ENCODE results near the gene HNRNPLL. TPM values are rescaled to one million over a fixed set of nuclear protein-coding genes. Genes with fewer than 3 reads are reported as not detected.

Gene HNRNPLL
- total RNA-seq, 1 experiment from 2014 or later: 57.7 TPM

DNA sequence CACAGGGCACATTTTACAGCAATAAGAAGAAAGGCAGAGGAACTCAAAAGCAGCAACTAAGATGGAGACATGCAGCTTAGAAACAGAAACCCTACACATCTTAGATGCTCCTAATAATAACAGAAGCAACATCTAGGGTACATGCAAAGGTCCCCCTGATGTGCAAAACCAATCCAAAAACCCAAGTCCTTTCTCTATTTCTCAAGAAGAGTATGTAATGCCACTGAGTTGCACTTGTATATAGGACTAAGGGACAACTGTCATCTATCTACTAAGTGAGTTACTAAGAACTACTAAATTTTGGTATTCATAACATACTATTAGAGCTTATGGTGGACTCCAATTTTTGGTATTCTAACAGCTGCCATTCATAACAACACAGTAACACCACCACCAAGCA is 28.4 kb downstream of the HNRNPLL start:
- no TSS peak for BruUV-seq (replicated peaks)
- no peak overlapping the region for H3K4me3 Mint-ChIP-seq (ENCODE audit: unreplicated experiment)

DNA sequence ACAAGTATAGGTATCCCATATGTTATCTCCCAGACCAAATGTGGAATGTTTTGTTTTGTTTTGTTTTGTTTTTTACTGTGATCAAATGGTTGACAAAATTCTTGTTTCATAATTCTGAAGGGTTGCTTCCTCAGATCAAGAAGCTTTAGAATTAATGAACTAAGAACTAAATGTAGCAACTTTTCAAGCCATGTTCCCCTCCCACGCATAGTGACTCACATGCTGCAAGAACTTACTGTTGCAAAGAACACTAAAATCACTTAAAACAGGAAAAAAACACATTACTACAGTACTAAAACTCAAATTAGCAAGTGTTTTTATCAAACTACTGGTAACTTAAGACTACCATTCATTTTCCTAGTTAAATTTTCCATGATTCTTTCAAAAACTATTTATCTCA is 30.6 kb downstream of the HNRNPLL start:
- ChIA-PET CTCF (interaction anchor here (0.6 to 2.6 kb wide), 2 partner anchors 10 to 132 kb away, joined by 5 to 11 read pairs; no protein-coding TSS in a partner anchor), POLR2A (interaction anchor here (1.3 to 3.0 kb wide), 4 partner anchors 10 to 179 kb away, joined by 3 to 14 read pairs (median 5); partner anchors contain the start of gene SRSF7)
- Mint-ChIP-seq H3K4me3 (ENCODE audit: unreplicated experiment) (no peak overlapping the region), H3K27me3 (ENCODE audit: insufficient read depth, unreplicated experiment) (no peaks in the 10 kb centered on the region), H3K27ac (ENCODE audit: low read depth, unreplicated experiment) (no peak overlapping the region), H3K36me3 (ENCODE audit: insufficient read depth, unreplicated experiment) (peaks cover 56% of the 10 kb centered on the region), H3K9me3 (ENCODE audit: unreplicated experiment) (no peaks in the 10 kb centered on the region), H3K4me1 (ENCODE audit: insufficient read depth, unreplicated experiment) (peaks cover 10% of the 10 kb centered on the region)
- intact Hi-C loops (cut with micrococcal nuclease): no loop called here
- BruUV-seq (replicated peaks): no TSS peak
- TF ChIP-seq, protein P1, sequence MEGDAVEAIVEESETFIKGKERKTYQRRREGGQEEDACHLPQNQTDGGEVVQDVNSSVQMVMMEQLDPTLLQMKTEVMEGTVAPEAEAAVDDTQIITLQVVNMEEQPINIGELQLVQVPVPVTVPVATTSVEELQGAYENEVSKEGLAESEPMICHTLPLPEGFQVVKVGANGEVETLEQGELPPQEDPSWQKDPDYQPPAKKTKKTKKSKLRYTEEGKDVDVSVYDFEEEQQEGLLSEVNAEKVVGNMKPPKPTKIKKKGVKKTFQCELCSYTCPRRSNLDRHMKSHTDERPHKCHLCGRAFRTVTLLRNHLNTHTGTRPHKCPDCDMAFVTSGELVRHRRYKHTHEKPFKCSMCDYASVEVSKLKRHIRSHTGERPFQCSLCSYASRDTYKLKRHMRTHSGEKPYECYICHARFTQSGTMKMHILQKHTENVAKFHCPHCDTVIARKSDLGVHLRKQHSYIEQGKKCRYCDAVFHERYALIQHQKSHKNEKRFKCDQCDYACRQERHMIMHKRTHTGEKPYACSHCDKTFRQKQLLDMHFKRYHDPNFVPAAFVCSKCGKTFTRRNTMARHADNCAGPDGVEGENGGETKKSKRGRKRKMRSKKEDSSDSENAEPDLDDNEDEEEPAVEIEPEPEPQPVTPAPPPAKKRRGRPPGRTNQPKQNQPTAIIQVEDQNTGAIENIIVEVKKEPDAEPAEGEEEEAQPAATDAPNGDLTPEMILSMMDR (IDR thresholded peaks at IDR 0.05; ENCODE audit: unreplicated experiment): no peak
- peak; percentile 73 for DNase-seq (ENCODE audit: unreplicated experiment)

More for the DNA sequence above, 28.4 kb downstream of the HNRNPLL start:
- Mint-ChIP-seq H3K36me3 (ENCODE audit: insufficient read depth, unreplicated experiment) (peaks cover 40% of the 10 kb centered on the region), H3K4me1 (ENCODE audit: insufficient read depth, unreplicated experiment) (peaks cover 10% of the 10 kb centered on the region), H3K9me3 (ENCODE audit: unreplicated experiment) (no peaks in the 10 kb centered on the region), H3K27ac (ENCODE audit: low read depth, unreplicated experiment) (no peak overlapping the region), H3K27me3 (ENCODE audit: insufficient read depth, unreplicated experiment) (no peaks in the 10 kb centered on the region)
- intact Hi-C loops (cut with micrococcal nuclease): no loop called here
- ChIA-PET CTCF (interaction anchor here (0.6 to 2.6 kb wide), 5 partner anchors 8 to 152 kb away, joined by 3 to 11 read pairs (median 4); no protein-coding TSS in a partner anchor), POLR2A (interaction anchor here (0.6 to 3.0 kb wide), 3 partner anchors 56 to 669 kb away, joined by 3 to 14 read pairs (median 3); partner anchors contain the start of gene SRSF7)
- TF ChIP-seq, protein P1 (IDR thresholded peaks at IDR 0.05; ENCODE audit: unreplicated experiment): no peak
- DNase-seq (ENCODE audit: unreplicated experiment): no peak

DNA sequence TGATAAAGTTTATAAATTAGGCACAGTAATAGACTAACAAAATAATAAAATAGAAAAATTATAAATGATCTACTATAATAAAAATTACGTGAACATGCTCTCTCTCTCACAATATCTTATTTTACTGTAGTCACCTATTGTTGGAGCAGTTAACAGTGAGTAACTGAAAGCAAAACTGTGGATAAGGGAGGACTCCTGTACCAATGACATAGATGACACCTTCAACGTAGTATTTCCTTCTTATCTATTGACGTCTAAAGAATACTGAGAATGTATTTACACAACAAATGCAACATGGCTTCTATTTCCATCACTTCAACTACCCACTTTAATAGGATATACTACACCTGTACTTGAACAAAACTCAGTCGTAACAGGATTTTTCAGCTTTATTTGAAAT is 31.5 kb downstream of the HNRNPLL start:
- BruUV-seq (replicated peaks): no TSS peak
- intact Hi-C loops (cut with micrococcal nuclease): no loop called here
- Mint-ChIP-seq H3K9me3 (ENCODE audit: unreplicated experiment) (no peaks in the 10 kb centered on the region), H3K4me3 (ENCODE audit: unreplicated experiment) (no peak overlapping the region), H3K27me3 (ENCODE audit: insufficient read depth, unreplicated experiment) (no peaks in the 10 kb centered on the region), H3K4me1 (ENCODE audit: insufficient read depth, unreplicated experiment) (peaks cover 10% of the 10 kb centered on the region), H3K36me3 (ENCODE audit: insufficient read depth, unreplicated experiment) (peaks cover 54% of the 10 kb centered on the region), H3K27ac (ENCODE audit: low read depth, unreplicated experiment) (no peak overlapping the region)
- TF ChIP-seq, protein P1 (IDR thresholded peaks at IDR 0.05; ENCODE audit: unreplicated experiment): no peak
- no peak for DNase-seq (ENCODE audit: unreplicated experiment)
- ChIA-PET POLR2A (interaction anchor here (0.6 to 1.7 kb wide), 3 partner anchors 11 to 33 kb away, joined by 3 to 4 read pairs (median 3); no protein-coding TSS in a partner anchor), CTCF (interaction anchor here (1.2 kb wide), 1 partner anchor 10 kb away, joined by 7 read pairs; no protein-coding TSS in a partner anchor)

DNA sequence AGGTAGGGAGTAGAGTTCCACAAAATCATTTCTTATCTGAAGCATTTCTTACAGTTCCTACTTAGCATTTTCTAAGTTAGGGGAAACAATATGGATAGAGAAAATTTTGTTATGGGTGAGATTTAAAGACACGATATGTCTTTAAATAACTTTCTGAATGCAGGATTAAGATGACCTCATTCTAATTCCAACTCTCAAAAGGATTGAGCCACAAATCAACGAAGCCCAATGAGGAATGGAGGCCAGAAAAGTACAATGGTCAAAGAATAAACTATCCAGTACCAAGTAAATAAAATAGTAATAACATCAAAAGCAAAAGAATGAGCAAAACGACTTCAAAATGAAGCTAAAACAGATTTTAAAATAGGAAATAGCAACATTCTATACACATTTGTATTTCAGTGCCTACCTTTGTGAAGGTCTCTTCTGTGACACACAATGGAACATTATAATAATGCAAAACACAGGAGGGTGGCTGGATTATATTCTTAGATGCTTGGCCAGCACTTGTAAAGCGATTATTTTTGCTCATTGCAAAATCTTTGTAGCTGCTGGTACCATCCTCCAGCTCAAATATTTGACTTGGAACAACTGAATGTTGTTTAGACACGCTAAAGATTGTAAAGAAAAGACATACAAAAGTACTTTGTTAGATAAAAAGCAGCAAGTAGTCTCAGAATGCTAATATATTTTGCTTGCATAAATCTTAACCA is 33.8 kb downstream of the HNRNPLL start:
- no peak overlapping the region for H3K4me3 Mint-ChIP-seq (ENCODE audit: unreplicated experiment)
- CTCF ChIA-PET: interaction anchor here (1.0 to 2.6 kb wide), 3 partner anchors 11 to 172 kb away, joined by 3 to 12 read pairs (median 4); no protein-coding TSS in a partner anchor
- peaks cover 10% of the 10 kb centered on the region for H3K4me1 Mint-ChIP-seq (ENCODE audit: insufficient read depth, unreplicated experiment)
- DNase-seq (ENCODE audit: unreplicated experiment): no peak
- H3K9me3 Mint-ChIP-seq (ENCODE audit: unreplicated experiment): no peaks in the 10 kb centered on the region
- TF ChIP-seq, protein P1 (IDR thresholded peaks at IDR 0.05; ENCODE audit: unreplicated experiment): no peak
- H3K36me3 Mint-ChIP-seq (ENCODE audit: insufficient read depth, unreplicated experiment): peaks cover 61% of the 10 kb centered on the region
- BruUV-seq (replicated peaks): no TSS peak
- no peak overlapping the region for H3K27ac Mint-ChIP-seq (ENCODE audit: low read depth, unreplicated experiment)
- POLR2A ChIA-PET: interaction anchor here (0.7 to 2.5 kb wide), 5 partner anchors 13 to 182 kb away, joined by 3 to 10 read pairs (median 3); partner anchors contain the start of gene SRSF7
- intact Hi-C loops (cut with micrococcal nuclease): no loop called here
- no peaks in the 10 kb centered on the region for H3K27me3 Mint-ChIP-seq (ENCODE audit: insufficient read depth, unreplicated experiment)

Measured in MCF 10A (cell line).